Left ventricle myocardium superior (tissue), 1 donor: ENCODE measurements around the gene GRPEL1. TPM values are rescaled to one million over a fixed set of nuclear protein-coding genes. Genes with fewer than 3 reads are reported as not detected.
"Not testable (repeated sequence)": the region's sequence is repeated elsewhere in the genome, so short reads cannot be mapped to it uniquely, and the experiment has no call there.

Source experiments
- ATAC-seq: fragments of 200-7000 bp; cut with Tn5 transposase; one replicate; pipeline ENCODE4 v1.9.1; 2020; ENCODE audit warnings: mild to moderate bottlenecking, moderate library complexity
- DNase-seq: peaks from one replicate; pipeline ENCODE4 v3.0.0-alpha.2; 2020
- intact Hi-C: fragments of 100-400 bp; cut with micrococcal nuclease; formaldehyde crosslinking; loops from one replicate; pipeline ENCODE4 v1.11.0; 2022
- long read RNA-seq: library from polyadenylated mRNA; unstranded; transcript quantifications from one replicate; pipeline ENCODE4 v2.0.0, GENCODE V29; 2021
- total RNA-seq: library from RNA; stranded (reverse); fragmentation: NEBNext Ultra II Directional; extraction: Animal tissue kit (Norgen Biotek cat#: 25700); gene quantifications from one replicate; pipeline ENCODE4 v1.2.1, GENCODE V29; 2021
- donor health status: DM: no; HTN: yes; CAD: no; lungs with severe emphysema.

The GRPEL1 gene
- 62.7 TPM for total RNA-seq
- long read RNA-seq, transcript GRPEL1-201 (4 exons, 2,775 nt), result major isoform, 125 of 128 reads
- long read RNA-seq, partial matches to known transcripts, result 0 of 128 reads
- long read RNA-seq, other reads (novel, unspliced or antisense), result 3 of 128 reads

GRCh38 chr4:7067452-7068278 lies at the start of gene GRPEL1:
Gene GRPEL1, minus strand, starts transcription at chr4:7068064. Its CDS starts 32 bp downstream, at chr4:7068032.
- DNase-seq (peak; percentile 100), ATAC-seq (peak; percentile 96)
- intact Hi-C loops, result no loop called here

GRCh38 chr4:7116705-7117104 lies 48.8 kb upstream of the GRPEL1 start:
- intact Hi-C loops, result no loop called here
- no peak for ATAC-seq
- DNase-seq, result no peak

DNA sequence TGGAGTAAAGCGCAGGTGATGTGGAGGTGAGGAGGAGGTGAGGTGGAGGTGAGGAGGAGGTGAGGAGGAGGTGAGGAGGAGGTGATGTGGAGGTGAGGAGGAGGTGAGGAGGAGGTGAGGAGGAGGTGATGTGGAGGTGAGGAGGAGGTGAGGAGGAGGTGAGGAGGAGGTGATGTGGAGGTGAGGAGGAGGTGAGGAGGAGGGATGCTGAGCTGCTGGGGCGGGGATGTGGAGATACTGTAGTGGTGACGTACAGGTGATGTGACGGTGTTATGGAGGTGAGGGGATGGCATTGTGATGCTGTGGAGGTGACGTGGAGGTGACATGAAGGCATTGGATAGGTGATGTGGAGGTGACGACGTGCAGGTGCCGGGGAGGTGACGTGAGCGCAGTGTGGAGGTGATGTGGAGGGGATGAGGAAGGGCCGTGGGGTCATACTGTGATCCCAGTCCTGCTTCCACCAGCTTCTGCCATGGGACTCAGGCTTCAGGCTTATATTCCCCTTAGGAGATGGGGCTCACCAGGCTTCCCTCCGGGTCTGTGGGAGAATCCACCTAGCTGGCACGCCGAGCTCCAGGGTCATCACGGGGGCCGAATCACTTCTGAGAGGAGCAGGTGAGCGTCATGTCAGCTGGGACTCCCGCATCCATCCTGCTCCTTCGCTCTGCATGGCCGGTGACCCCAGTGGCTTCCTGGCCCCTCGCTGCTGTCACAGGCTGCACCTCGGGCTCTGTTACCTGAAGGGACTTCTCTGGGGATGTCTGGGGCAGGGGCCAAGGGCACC lies 47.9 kb upstream of the GRPEL1 start:
- ATAC-seq (no peak), DNase-seq (no peak)
- intact Hi-C loops, result no loop called here

GRCh38 chr4:7112656-7113055 lies 44.8 kb upstream of the GRPEL1 start:
- no peak for ATAC-seq
- intact Hi-C loops, result no loop called here
- no peak for DNase-seq

GRCh38 chr4:7111441-7111840 lies 43.6 kb upstream of the GRPEL1 start:
- intact Hi-C loops, result no loop called here
- DNase-seq, result no peak
- ATAC-seq, result no peak

DNA sequence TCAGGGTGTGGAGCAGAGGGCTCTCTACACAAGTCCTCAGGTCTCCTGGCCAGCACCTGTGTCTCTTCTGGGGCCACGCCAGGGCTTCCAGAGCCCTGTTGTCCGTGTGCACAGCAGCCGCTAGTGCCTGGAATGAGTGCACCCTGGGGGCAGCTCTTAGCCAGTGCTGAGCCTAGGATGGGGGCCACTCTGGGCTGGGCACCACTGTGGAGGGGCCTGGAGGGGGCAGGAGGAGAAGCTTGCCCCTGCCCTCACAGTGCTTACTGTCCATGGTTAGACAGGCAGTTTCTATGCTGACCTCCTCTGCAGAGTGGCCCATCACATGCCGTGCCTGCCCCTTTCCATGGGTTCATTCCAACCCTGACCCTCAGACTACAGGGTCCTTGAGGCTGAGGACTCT lies 42.7 kb upstream of the GRPEL1 start:
- ATAC-seq (no peak), DNase-seq (no peak)
- intact Hi-C loops, result no loop called here

GRCh38 chr4:7109169-7109568 lies 41.3 kb upstream of the GRPEL1 start:
- intact Hi-C loops, result no loop called here
- DNase-seq (no peak), ATAC-seq (no peak)

DNA sequence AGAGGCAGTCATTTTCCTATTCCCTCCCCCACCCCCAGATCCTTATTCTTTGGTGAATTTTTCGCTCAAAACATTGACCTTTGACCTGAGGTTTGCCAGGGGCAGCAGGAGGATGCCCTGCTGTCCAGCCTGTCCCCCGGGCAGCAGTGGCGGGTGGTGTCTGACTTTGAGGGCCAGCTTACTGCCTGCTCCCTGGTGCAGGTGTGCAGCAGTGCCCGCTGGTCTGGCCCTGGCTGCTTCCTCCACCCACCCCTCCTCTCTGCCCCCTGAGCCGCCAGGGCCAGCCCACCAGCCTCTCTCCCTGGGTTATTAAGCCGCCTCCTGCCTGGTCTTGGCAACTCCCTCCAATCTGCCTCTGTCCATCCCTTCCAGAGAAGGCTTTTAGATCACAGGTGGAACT lies 40.8 kb upstream of the GRPEL1 start:
- intact Hi-C loops, result no loop called here
- ATAC-seq (no peak), DNase-seq (no peak)

GRCh38 chr4:7108046-7108625 lies 40.3 kb upstream of the GRPEL1 start:
- ATAC-seq (no peak), DNase-seq (no peak)
- intact Hi-C loops, result no loop called here

GRCh38 chr4:7107166-7107905 lies 39.5 kb upstream of the GRPEL1 start:
- ATAC-seq (no peak), DNase-seq (no peak)
- intact Hi-C loops, result no loop called here

- no peak for DNase-seq
- intact Hi-C loops, result no loop called here
- ATAC-seq, result no peak
Measured at GRCh38 chr4:7105276-7105675, 37.4 kb upstream of the GRPEL1 start.

- DNase-seq, result peak; percentile 20
- no peak for ATAC-seq
- intact Hi-C loops, result no loop called here
Measured at GRCh38 chr4:7104366-7105031, 36.6 kb upstream of the GRPEL1 start.

DNA sequence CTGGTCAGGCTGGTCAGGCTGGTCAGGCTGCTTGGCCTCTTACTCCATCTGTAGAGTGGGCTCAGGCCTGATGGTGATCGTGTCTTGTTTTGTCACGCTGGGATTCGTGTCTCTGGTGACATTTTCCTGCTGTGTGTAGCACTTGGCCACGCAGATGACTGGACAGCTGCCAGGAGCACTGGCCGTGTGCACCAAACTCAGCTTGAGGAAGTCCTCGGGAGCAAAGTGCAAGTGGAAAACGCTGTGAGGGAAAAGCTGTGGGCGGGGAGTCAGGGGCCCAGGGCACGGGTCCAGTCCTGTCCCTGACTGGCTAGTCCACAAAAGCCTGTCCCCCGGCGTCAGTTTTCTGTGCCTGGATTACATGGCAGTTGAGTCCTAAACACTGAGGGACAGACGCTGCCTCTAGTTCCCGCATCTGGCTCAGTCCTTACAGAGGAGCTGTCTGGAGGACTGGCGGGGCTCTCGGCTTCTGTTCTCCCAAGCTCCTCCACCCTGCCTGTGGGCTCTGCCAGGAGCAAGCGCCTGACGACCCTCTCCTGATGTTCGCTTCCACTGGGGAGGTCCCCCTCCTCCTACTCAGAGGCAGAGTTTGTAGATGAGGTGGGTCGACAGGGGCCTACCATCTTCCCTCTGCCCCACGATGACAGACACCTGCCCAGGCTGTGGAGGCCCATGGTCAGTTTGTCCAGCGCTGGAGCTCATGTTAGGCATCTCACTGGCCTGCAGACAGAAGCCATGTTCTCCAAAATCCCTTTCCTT lies 35.9 kb upstream of the GRPEL1 start:
- ATAC-seq (peak; percentile 37), DNase-seq (peak; percentile 84)
- intact Hi-C loops, result no loop called here

GRCh38 chr4:7103031-7103606 lies 35.3 kb upstream of the GRPEL1 start:
- intact Hi-C loops, result no loop called here
- peak; percentile 95 for ATAC-seq
- peak; percentile 96 for DNase-seq

GRCh38 chr4:7102516-7102909 lies 34.6 kb upstream of the GRPEL1 start:
- intact Hi-C loops, ATAC-seq, DNase-seq: not testable (repeated sequence)

DNA sequence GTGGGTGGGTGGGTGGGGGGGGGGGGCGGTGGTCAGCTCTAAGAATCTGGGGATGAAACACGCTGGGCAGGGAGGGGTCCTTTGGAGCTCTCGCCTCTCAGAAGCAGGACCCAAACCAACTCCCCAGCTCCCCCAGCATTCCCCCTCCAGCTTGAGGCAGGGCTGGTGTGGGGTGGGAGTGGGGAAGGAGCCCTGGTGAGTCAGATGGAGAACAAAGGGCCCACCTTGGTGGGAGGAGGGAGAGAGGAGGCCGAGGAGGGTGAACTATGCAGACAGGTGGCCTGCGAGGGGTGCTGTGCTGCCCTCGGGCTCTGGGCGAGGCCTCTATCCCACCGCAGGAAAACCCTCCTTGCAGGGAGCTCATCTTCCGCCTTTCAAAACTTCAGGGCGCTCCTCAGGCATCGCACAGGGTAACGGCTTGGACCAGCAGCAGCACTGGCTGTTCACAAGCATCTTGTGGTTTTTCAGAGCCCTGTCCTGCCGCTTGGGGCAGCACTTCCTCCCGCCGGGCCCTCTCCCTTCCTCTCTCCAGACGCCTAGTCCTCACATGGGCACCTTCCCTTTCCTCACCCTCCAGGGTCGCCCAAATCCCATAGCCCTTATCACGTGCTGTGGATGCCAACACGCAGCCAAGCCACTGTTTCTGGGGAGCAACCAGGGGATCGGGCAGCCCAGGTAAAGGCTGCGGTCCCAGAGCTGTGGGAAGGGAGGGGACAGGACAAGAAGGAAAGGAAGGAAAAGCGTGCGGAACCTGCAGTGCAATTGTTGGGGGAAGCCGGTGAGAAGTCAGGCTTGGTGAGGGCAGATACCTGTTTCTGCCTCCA lies 34.0 kb upstream of the GRPEL1 start:
- DNase-seq (peak; percentile 81), ATAC-seq (peak; percentile 78)
- intact Hi-C loops, result no loop called here

DNA sequence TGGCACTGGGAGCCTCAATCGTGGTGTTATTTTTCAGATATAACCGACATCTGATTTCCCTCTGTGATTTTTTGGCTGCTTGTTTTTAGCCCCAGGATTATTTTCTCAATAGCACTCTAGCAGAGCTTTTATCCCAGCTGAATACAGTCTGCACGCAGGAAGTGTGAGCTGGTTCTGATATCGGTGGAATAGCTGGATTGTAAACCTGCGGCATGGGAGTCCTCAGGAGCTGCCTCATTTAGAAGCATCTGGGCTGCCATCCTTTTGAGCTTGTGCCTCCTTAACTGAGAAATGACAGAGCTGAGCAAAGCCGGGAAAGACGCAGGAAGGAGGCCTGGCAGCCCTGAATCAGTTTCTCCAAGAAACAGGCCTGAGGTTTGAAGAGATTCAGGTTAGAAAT lies 28.4 kb upstream of the GRPEL1 start:
- ATAC-seq, result no peak
- intact Hi-C loops, result no loop called here
- no peak for DNase-seq
